IMR-90 (cell line): Measurements from ENCODE around the gene LARGE2. TPM values are rescaled to one million over a fixed set of nuclear protein-coding genes. Genes with fewer than 3 reads are reported as not detected.

Experiments
- ATAC-seq: fragments of 200-7000 bp; cut with Tn5 transposase; 2 replicates; pipeline ENCODE4 v1.9.1; 2020; ENCODE audit warnings: low read depth, mild to moderate bottlenecking, moderate library complexity
- BruUV-seq: library from RNA; stranded (reverse); fragments of 400-500 nt; replicated peaks from 2 replicates; lab custom pipeline; 2021; lab: Mats Ljungman, UMichigan
- CTCF ChIA-PET: fragments of 300-600 bp; formaldehyde crosslinking; extraction: SDS; loops from one replicate; lab custom pipeline; 2021; ENCODE audit warnings: antibody characterized with exemption; lab: Yijun Ruan, JAX
- POLR2A ChIA-PET: fragments of 300-600 bp; sonication (Branson Sonifier 250); formaldehyde crosslinking; loops from one replicate; lab custom pipeline; 2022; ENCODE audit warnings: antibody characterized with exemption; ENCODE audit not compliant: unreplicated experiment; lab: Charles Lee
- DNase-seq: peaks from one replicate; pipeline ENCODE4 v3.0.0; 2013
- H2AFZ ChIP-seq: replicated peaks from 2 replicates; pipeline ENCODE3; 2013; ENCODE audit warnings: low read length, mild to moderate bottlenecking; ENCODE audit not compliant: poor library complexity
- H2AK5ac ChIP-seq: 2 replicates; pipeline ENCODE4 v1.6.1; 2013; ENCODE audit warnings: low read depth, low read length, inconsistent platforms
- H2AK9ac ChIP-seq: replicated peaks from 2 replicates; pipeline ENCODE3; 2013; ENCODE audit warnings: mild to moderate bottlenecking, low read depth, low read length, moderate library complexity; ENCODE audit not compliant: poor library complexity
- H2BK120ac ChIP-seq: 2 replicates; pipeline ENCODE4 v1.6.1; 2013; ENCODE audit warnings: low read depth, low read length, inconsistent platforms
- H2BK15ac ChIP-seq: 3 replicates; pipeline ENCODE4 v1.6.1; 2013; ENCODE audit warnings: low read depth, low read length, inconsistent platforms
- H2BK20ac ChIP-seq: 2 replicates; pipeline ENCODE4 v1.6.1; 2013; ENCODE audit warnings: low read depth, mild to moderate bottlenecking, inconsistent platforms, low read length, moderate library complexity
- H2BK5ac ChIP-seq: 2 replicates; pipeline ENCODE4 v1.6.1; 2013; ENCODE audit warnings: mild to moderate bottlenecking, low read depth, low read length, inconsistent platforms; ENCODE audit not compliant: poor library complexity, severe bottlenecking
- H3K14ac ChIP-seq: replicated peaks from 2 replicates; pipeline ENCODE4 v1.6.1; 2013; ENCODE audit warnings: low read depth, low read length, inconsistent platforms
- H3K18ac ChIP-seq: 2 replicates; pipeline ENCODE4 v1.6.1; 2013; ENCODE audit warnings: low read depth, low read length, control low read depth
- H3K23ac ChIP-seq: 2 replicates; pipeline ENCODE4 v1.6.1; 2013; ENCODE audit warnings: low read depth, low read length, inconsistent platforms
- H3K27ac ChIP-seq: 2 replicates; pipeline ENCODE4 v1.5.1; 2013; ENCODE audit warnings: mild to moderate bottlenecking, control low read depth, low read length; ENCODE audit not compliant: insufficient read depth
- H3K27me3 ChIP-seq: 2 replicates; pipeline ENCODE4 v1.6.1; 2013; ENCODE audit warnings: low read length; ENCODE audit not compliant: control insufficient read depth, insufficient read depth
- H3K36me3 ChIP-seq: 2 replicates; pipeline ENCODE4 v1.6.1; 2013; ENCODE audit warnings: low read length, mixed read lengths; ENCODE audit not compliant: control insufficient read depth, insufficient read depth
- H3K4ac ChIP-seq: 2 replicates; pipeline ENCODE4 v1.6.1; 2013; ENCODE audit warnings: low read depth, low read length, inconsistent platforms
- H3K4me1 ChIP-seq: 2 replicates; pipeline ENCODE4 v1.6.1; 2013; ENCODE audit warnings: low read length, mixed read lengths; ENCODE audit not compliant: control insufficient read depth, insufficient read depth
- H3K4me2 ChIP-seq: 2 replicates; pipeline ENCODE4 v1.6.1; 2013; ENCODE audit warnings: low read depth, mild to moderate bottlenecking, control low read depth, low read length, moderate library complexity
- H3K4me3 ChIP-seq: 2 replicates; pipeline ENCODE4 v1.5.1; 2013; ENCODE audit warnings: low read depth, mild to moderate bottlenecking, control low read depth, low read length, moderate library complexity; ENCODE audit not compliant: insufficient read depth
- H3K56ac ChIP-seq: 2 replicates; pipeline ENCODE4 v1.6.1; 2013; ENCODE audit warnings: low read length, inconsistent platforms; ENCODE audit not compliant: insufficient read depth; ENCODE audit errors: extremely low read depth
- H3K79me1 ChIP-seq, 2 experiments: 2 replicates each; pipeline ENCODE4 v1.6.1; 2013; ENCODE audit warnings: low read length in 2 of 2, inconsistent platforms in 1 of 2, low read depth in 1 of 2
- H3K9ac ChIP-seq: 2 replicates; pipeline ENCODE4 v1.6.1; 2013; ENCODE audit warnings: low read depth, low read length, control low read depth
- H3K9me1 ChIP-seq: 2 replicates; pipeline ENCODE4 v1.6.1; 2013; ENCODE audit warnings: low read length, inconsistent platforms; ENCODE audit not compliant: insufficient read depth
- H3K9me3 ChIP-seq: 2 replicates; pipeline ENCODE4 v1.6.1; 2013; ENCODE audit warnings: low read length; ENCODE audit not compliant: control insufficient read depth, insufficient read depth
- H4K20me1 ChIP-seq: 2 replicates; pipeline ENCODE4 v1.6.1; 2013; ENCODE audit warnings: low read length, inconsistent platforms; ENCODE audit not compliant: insufficient read depth
- H4K5ac ChIP-seq: 2 replicates; pipeline ENCODE4 v1.6.1; 2013; ENCODE audit warnings: mild to moderate bottlenecking, low read depth, low read length, control low read depth
- H4K8ac ChIP-seq, 2 experiments: 2 replicates each; pipeline ENCODE4 v1.6.1; 2013; ENCODE audit warnings: low read depth in 2 of 2, low read length in 2 of 2, control low read depth in 1 of 2, inconsistent platforms in 1 of 2
- H4K91ac ChIP-seq: 2 replicates; pipeline ENCODE4 v1.6.1; 2013; ENCODE audit warnings: low read depth, low read length, inconsistent platforms; ENCODE audit not compliant: insufficient read depth
- BHLHE40 ChIP-seq: fragments of 150-350 bp; IDR thresholded peaks from 2 replicates; pipeline ENCODE4 v1.6.1; 2016; ENCODE audit warnings: mild to moderate bottlenecking, low read depth, low read length
- CEBPB ChIP-seq: IDR thresholded peaks from 2 replicates; pipeline ENCODE4 v1.6.1; 2012; ENCODE audit warnings: low read depth, low read length, improper control_type of control experiment
- CHD1 ChIP-seq: IDR thresholded peaks from 2 replicates; pipeline ENCODE4 v1.6.1; 2012; ENCODE audit warnings: low read depth, low read length, improper control_type of control experiment
- CTCF ChIP-seq: conservative IDR thresholded peaks from 2 replicates; pipeline ENCODE4 v1.5.1; 2012; ENCODE audit warnings: mild to moderate bottlenecking, low read depth, low read length, improper control_type of control experiment
- ELK1 ChIP-seq: fragments of 150-350 bp; IDR thresholded peaks from 2 replicates; pipeline ENCODE4 v1.6.1; 2016; ENCODE audit warnings: low read depth, mild to moderate bottlenecking, low read length, moderate library complexity, borderline replicate concordance
- FOS ChIP-seq: fragments of 150-350 bp; IDR thresholded peaks from 2 replicates; pipeline ENCODE4 v1.6.1; 2016; ENCODE audit warnings: low read depth, low read length
- MAFK ChIP-seq: IDR thresholded peaks from 2 replicates; pipeline ENCODE4 v1.6.1; 2012; ENCODE audit warnings: low read depth, low read length, improper control_type of control experiment
- MAZ ChIP-seq: IDR thresholded peaks from 2 replicates; pipeline ENCODE4 v1.6.1; 2012; ENCODE audit warnings: low read depth, mild to moderate bottlenecking, low read length, improper control_type of control experiment, moderate library complexity, borderline replicate concordance
- MXI1 ChIP-seq: IDR thresholded peaks from 2 replicates; pipeline ENCODE4 v1.6.1; 2012; ENCODE audit warnings: low read depth, mild to moderate bottlenecking, low read length, moderate library complexity, borderline replicate concordance
- NFE2L2 ChIP-seq: fragments of 150-350 bp; IDR thresholded peaks from 2 replicates; pipeline ENCODE4 v1.6.1; 2016; ENCODE audit warnings: low read depth, mild to moderate bottlenecking, low read length
- POLR2A ChIP-seq: IDR thresholded peaks from 2 replicates; pipeline ENCODE4 v1.6.1; 2012; ENCODE audit warnings: mild to moderate bottlenecking, low read depth, low read length
- RAD21 ChIP-seq: IDR thresholded peaks from 2 replicates; pipeline ENCODE4 v1.6.1; 2012; ENCODE audit warnings: low read length, improper control_type of control experiment
- RCOR1 ChIP-seq: IDR thresholded peaks from 2 replicates; pipeline ENCODE4 v1.6.1; 2012; ENCODE audit warnings: mild to moderate bottlenecking, low read length, improper control_type of control experiment; ENCODE audit not compliant: insufficient replicate concordance
- RFX5 ChIP-seq: IDR thresholded peaks from 2 replicates; pipeline ENCODE4 v1.8.0; 2012; ENCODE audit warnings: low read depth, mild to moderate bottlenecking, low read length, moderate library complexity
- SMC3 ChIP-seq: fragments of 150-350 bp; IDR thresholded peaks from 2 replicates; pipeline ENCODE4 v1.6.1; 2016; ENCODE audit warnings: low read depth, mild to moderate bottlenecking, antibody characterized with exemption, low read length, moderate library complexity
- USF2 ChIP-seq: fragments of 150-350 bp; IDR thresholded peaks from 2 replicates; pipeline ENCODE4 v1.6.1; 2017; ENCODE audit warnings: mild to moderate bottlenecking, antibody characterized with exemption, low read length, low read depth
- WGBS, 2 experiments: methylation state at CpG; one replicate each; pipeline versions ENCODE4 v1.1.5 to v1.1.7; 2013; ENCODE audit warnings: missing lambda C conversion rate in 2 of 2; ENCODE audit not compliant: insufficient read length in 1 of 2; ENCODE audit errors: extremely low coverage in 2 of 2; 5-methylcytosine and 5-hydroxymethylcytosine counted together
- dilution Hi-C: fragments of 300-500 bp; cut with HindIII; formaldehyde crosslinking; loops from one replicate; pipeline ENCODE4 v1.14.3; 2018; ENCODE audit warnings: low sequenced_read_pairs; ENCODE audit not compliant: unreplicated experiment
- in situ Hi-C: fragments of 300-500 bp; cut with MboI; formaldehyde crosslinking; loops from 3 replicates; pipeline ENCODE4 v1.14.3; 2019; ENCODE audit warnings: low sequenced_read_pairs, inconsistent platforms, mixed read lengths
- intact Hi-C: fragments of 100-400 bp; cut with micrococcal nuclease; formaldehyde crosslinking; loops from 2 replicates; pipeline ENCODE4 v1.10.0; 2022
- polyA plus RNA-seq, 3 experiments: library from polyadenylated mRNA; depleted of rRNA; stranded (reverse); fragments of >200 nt; gene quantifications; 2 replicates each; pipeline ENCODE4 v1.2.3, GENCODE V29; 2012; ENCODE audit warnings: low replicate concordance in 1 of 3
- total RNA-seq: library from RNA; depleted of rRNA; stranded (reverse); fragments of >200 nt; gene quantifications from 2 replicates; pipeline ENCODE4 v1.2.3, GENCODE V29; 2012

LARGE2 gene
- total and polyA plus RNA-seq, 2 of the 4 experiments (the other 2 are of a cell fraction) = 0.03 TPM; not detected in 1

- ATAC-seq = no peak
- no TSS peak for BruUV-seq
- POLR2A ChIA-PET = no interaction called here
- Histone ChIP-seq H3K9me3 (no peaks in the 10 kb centered on the region), H4K5ac (no peak overlapping the region), H2AFZ (no peak overlapping the region), H2BK20ac (no peak overlapping the region), H3K79me1 (peaks cover 0 to 11% of the 10 kb centered on the region in 2 experiments; a peak in 3 of 4 replicates), H4K20me1 (peaks cover 16% of the 10 kb centered on the region), H2AK5ac (no peak overlapping the region), H4K8ac (no peak overlapping the region), H2BK15ac (no peak overlapping the region), H4K91ac (no peak overlapping the region), H3K4me2 (no peak overlapping the region), H3K4ac (no peak overlapping the region), H2AK9ac (no peak overlapping the region), H3K27ac (no peak overlapping the region), H3K56ac (no peak overlapping the region), H3K4me1 (peaks cover 4% of the 10 kb centered on the region), H3K18ac (no peak overlapping the region), H3K23ac (no peak overlapping the region), H3K9ac (no peak overlapping the region), H3K9me1 (peaks cover 16% of the 10 kb centered on the region), H3K14ac (no peak overlapping the region), H3K27me3 (no peaks in the 10 kb centered on the region), H3K36me3 (peaks cover 42% of the 10 kb centered on the region), H2BK120ac (no peak overlapping the region), H3K4me3 (no peak overlapping the region), H2BK5ac (no peak overlapping the region)
- dilution Hi-C loops (no loop called here), in situ Hi-C loops (loop anchor here (10.0 kb wide), 1 partner anchor 127 kb away; no protein-coding TSS in a partner anchor), intact Hi-C loops (loop anchor here (10.0 kb wide), 1 partner anchor 127 kb away; no protein-coding TSS in a partner anchor)
- WGBS, 2 experiments = no CpG with 5 or more reads among the region's 3 CpGs
- CTCF ChIA-PET = no interaction called here
- no peak for DNase-seq
- no peak for TF ChIP-seq RCOR1
- TF ChIP-seq NFE2L2 = no peak
- no peak for TF ChIP-seq RFX5
- no peak for TF ChIP-seq BHLHE40
- no peak for TF ChIP-seq RAD21
- no peak for TF ChIP-seq MAFK
- TF ChIP-seq ELK1 = no peak
- no peak for TF ChIP-seq POLR2A
- no peak for TF ChIP-seq FOS
- TF ChIP-seq MXI1 = no peak
- no peak for TF ChIP-seq SMC3
- TF ChIP-seq CTCF = no peak
- TF ChIP-seq CEBPB = no peak
- TF ChIP-seq MAZ = no peak
- TF ChIP-seq CHD1 = no peak
- no peak for TF ChIP-seq USF2
These were observed 44.6 kb upstream of the LARGE2 start for GRCh38 chr11:45877845-45878244.
